Measurements from ENCODE around the gene MORN1. TPM values are rescaled to one million over a fixed set of nuclear protein-coding genes. Genes with fewer than 3 reads are reported as not detected.

MORN1 gene
- total RNA-seq, 4 donors from 2014 or later: 5.7 to 13.4 (median 8.5) TPM

- H3K27ac ChIP-seq: no peak overlapping the region
- DNase-seq (ENCODE audit: low spot score in 2 of 2): no peak
- H3K27me3 ChIP-seq: peaks cover 51% of the 10 kb centered on the region
- no peak overlapping the region for H3K4me3 ChIP-seq
- WGBS: 89% methylated on average over 11 of the region's 13 CpGs
- no peaks in the 10 kb centered on the region for H3K9me3 ChIP-seq
- no peak for TF ChIP-seq EP300 (IDR thresholded peaks at IDR 0.05)
- no peak for TF ChIP-seq POLR2AphosphoS5 (IDR thresholded peaks at IDR 0.05)
- no peak for TF ChIP-seq POLR2A (IDR thresholded peaks at IDR 0.05)
- TF ChIP-seq, protein P1, sequence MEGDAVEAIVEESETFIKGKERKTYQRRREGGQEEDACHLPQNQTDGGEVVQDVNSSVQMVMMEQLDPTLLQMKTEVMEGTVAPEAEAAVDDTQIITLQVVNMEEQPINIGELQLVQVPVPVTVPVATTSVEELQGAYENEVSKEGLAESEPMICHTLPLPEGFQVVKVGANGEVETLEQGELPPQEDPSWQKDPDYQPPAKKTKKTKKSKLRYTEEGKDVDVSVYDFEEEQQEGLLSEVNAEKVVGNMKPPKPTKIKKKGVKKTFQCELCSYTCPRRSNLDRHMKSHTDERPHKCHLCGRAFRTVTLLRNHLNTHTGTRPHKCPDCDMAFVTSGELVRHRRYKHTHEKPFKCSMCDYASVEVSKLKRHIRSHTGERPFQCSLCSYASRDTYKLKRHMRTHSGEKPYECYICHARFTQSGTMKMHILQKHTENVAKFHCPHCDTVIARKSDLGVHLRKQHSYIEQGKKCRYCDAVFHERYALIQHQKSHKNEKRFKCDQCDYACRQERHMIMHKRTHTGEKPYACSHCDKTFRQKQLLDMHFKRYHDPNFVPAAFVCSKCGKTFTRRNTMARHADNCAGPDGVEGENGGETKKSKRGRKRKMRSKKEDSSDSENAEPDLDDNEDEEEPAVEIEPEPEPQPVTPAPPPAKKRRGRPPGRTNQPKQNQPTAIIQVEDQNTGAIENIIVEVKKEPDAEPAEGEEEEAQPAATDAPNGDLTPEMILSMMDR (IDR thresholded peaks at IDR 0.05): no peak
- no peaks in the 10 kb centered on the region for H3K36me3 ChIP-seq
- peaks cover 40% of the 10 kb centered on the region for H3K4me1 ChIP-seq
Measured at GRCh38 chr1:2433196-2433595, 41.8 kb upstream of the MORN1 start.

DNA sequence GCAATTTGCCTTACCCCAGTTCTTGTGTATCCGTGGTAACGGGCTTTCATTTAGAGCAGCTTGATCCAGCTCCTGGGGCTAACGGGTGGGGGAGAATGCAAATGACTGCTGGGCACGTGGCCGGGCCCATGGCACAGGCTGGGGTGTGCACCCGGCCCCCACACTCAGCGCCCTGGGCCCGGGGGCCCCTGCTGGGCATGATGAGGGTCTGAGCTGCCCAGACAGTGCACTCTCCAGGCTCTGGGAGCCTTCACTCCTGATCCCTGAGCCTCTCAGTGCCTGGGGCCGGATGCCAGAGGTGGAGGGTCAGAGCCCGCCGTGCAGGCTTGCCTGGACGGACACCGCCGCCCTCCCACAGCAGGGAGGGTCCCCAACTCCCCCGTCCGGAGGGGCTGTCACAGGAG is 41.1 kb upstream of the MORN1 start:
- H3K36me3 ChIP-seq: no peaks in the 10 kb centered on the region
- H3K4me1 ChIP-seq: peaks cover 41% of the 10 kb centered on the region
- H3K4me3 ChIP-seq: no peak overlapping the region
- peaks cover 56% of the 10 kb centered on the region for H3K27me3 ChIP-seq
- TF ChIP-seq, protein P1 (IDR thresholded peaks at IDR 0.05): no peak
- TF ChIP-seq POLR2AphosphoS5 (IDR thresholded peaks at IDR 0.05): no peak
- TF ChIP-seq POLR2A (IDR thresholded peaks at IDR 0.05): no peak
- TF ChIP-seq EP300 (IDR thresholded peaks at IDR 0.05): no peak
- DNase-seq (ENCODE audit: low spot score in 2 of 2): no peak
- no peak overlapping the region for H3K27ac ChIP-seq
- no peaks in the 10 kb centered on the region for H3K9me3 ChIP-seq
- 53% methylated on average over 7 of the region's 16 CpGs for WGBS

GRCh38 chr1:2431518-2431917 is 40.2 kb upstream of the MORN1 start:
- H3K4me1 ChIP-seq: peaks cover 43% of the 10 kb centered on the region
- no peak for DNase-seq (ENCODE audit: low spot score in 2 of 2)
- peaks cover 59% of the 10 kb centered on the region for H3K27me3 ChIP-seq
- WGBS: 0% methylated on average over 1 of the region's 10 CpGs
- H3K9me3 ChIP-seq: no peaks in the 10 kb centered on the region
- H3K36me3 ChIP-seq: no peaks in the 10 kb centered on the region
- peak overlapping the region; percentile 15 for H3K4me3 ChIP-seq
- H3K27ac ChIP-seq: no peak overlapping the region
- TF ChIP-seq POLR2A (IDR thresholded peaks at IDR 0.05) (no peak), EP300 (IDR thresholded peaks at IDR 0.05) (no peak), POLR2AphosphoS5 (IDR thresholded peaks at IDR 0.05) (no peak)
- TF ChIP-seq, protein P1 (IDR thresholded peaks at IDR 0.05): no peak

- TF ChIP-seq POLR2A (IDR thresholded peaks at IDR 0.05) (no peak), POLR2AphosphoS5 (IDR thresholded peaks at IDR 0.05) (no peak)
- TF ChIP-seq, protein P1 (IDR thresholded peaks at IDR 0.05): no peak
- Histone ChIP-seq H3K4me1 (peaks cover 43% of the 10 kb centered on the region), H3K36me3 (no peaks in the 10 kb centered on the region), H3K4me3 (peak overlapping the region; percentile 15), H3K9me3 (no peaks in the 10 kb centered on the region), H3K27me3 (peaks cover 60% of the 10 kb centered on the region), H3K27ac (peak overlapping the region; percentile 34)
- 20% methylated on average over 9 of the region's 16 CpGs for WGBS
- DNase-seq (ENCODE audit: low spot score in 2 of 2): no peak
Measured at GRCh38 chr1:2431103-2431502, 39.7 kb upstream of the MORN1 start.

- Histone ChIP-seq H3K9me3 (no peaks in the 10 kb centered on the region), H3K27ac (peak overlapping the region; percentile 34), H3K4me1 (peaks cover 43% of the 10 kb centered on the region), H3K4me3 (peak overlapping the region; percentile 15), H3K36me3 (no peaks in the 10 kb centered on the region), H3K27me3 (peaks cover 58% of the 10 kb centered on the region)
- TF ChIP-seq POLR2AphosphoS5 (IDR thresholded peaks at IDR 0.05): no peak
- TF ChIP-seq POLR2A (IDR thresholded peaks at IDR 0.05): no peak
- TF ChIP-seq, protein P1 (IDR thresholded peaks at IDR 0.05): no peak
- TF ChIP-seq EP300 (IDR thresholded peaks at IDR 0.05): no peak
- 65% methylated on average over 4 of the region's 10 CpGs for WGBS
- DNase-seq (ENCODE audit: low spot score in 2 of 2): no peak
Measured at GRCh38 chr1:2430592-2430973, 39.2 kb upstream of the MORN1 start.
